ENCODE measurements around the gene PDS5A.

- TF ChIP-seq CTCF (IDR thresholded peaks at IDR 0.05 in 8 of 11, conservative IDR thresholded peaks at IDR 0.05 in 3 of 11) = no peak
- no peak for TF ChIP-seq POLR2A (IDR thresholded peaks at IDR 0.05)
These were observed 69.4 kb downstream of the PDS5A start for GRCh38 chr4:39908284-39908683.
